IPS-20b (cell line): ENCODE results near the gene ATP6V0A4.
"Not testable (repeated sequence)": the region's sequence is repeated elsewhere in the genome, so short reads cannot be mapped to it uniquely, and the experiment has no call there.

ENCODE experiments used
- H3K27ac ChIP-seq: one replicate; pipeline ENCODE4 v1.5.1; 2013; ENCODE audit warnings: low read length
- H3K27me3 ChIP-seq: 2 replicates; pipeline ENCODE4 v1.6.1; 2013; ENCODE audit warnings: mild to moderate bottlenecking, low read length, inconsistent platforms; ENCODE audit not compliant: insufficient read depth
- H3K36me3 ChIP-seq: 2 replicates; pipeline ENCODE4 v1.6.1; 2013; ENCODE audit warnings: low read depth, mild to moderate bottlenecking, inconsistent platforms, low read length, moderate library complexity; ENCODE audit not compliant: insufficient read depth
- H3K4me1 ChIP-seq: 2 replicates; pipeline ENCODE4 v1.6.1; 2013; ENCODE audit warnings: mild to moderate bottlenecking, control low read depth, inconsistent platforms, low read length, moderate library complexity; ENCODE audit not compliant: insufficient read depth
- H3K4me3 ChIP-seq: 2 replicates; pipeline ENCODE4 v1.5.1; 2013; ENCODE audit warnings: mild to moderate bottlenecking, low read length, inconsistent platforms
- H3K9ac ChIP-seq: 2 replicates; pipeline ENCODE4 v1.6.1; 2013; ENCODE audit warnings: low read depth, mild to moderate bottlenecking, inconsistent platforms, low read length, moderate library complexity
- H3K9me3 ChIP-seq: 2 replicates; pipeline ENCODE4 v1.6.1; 2013; ENCODE audit warnings: mild to moderate bottlenecking, low read depth, low read length, inconsistent platforms; ENCODE audit not compliant: insufficient read depth

The ATP6V0A4 gene

GRCh38 chr7:138828302-138828701 is 30.3 kb upstream of the ATP6V0A4 start:
- no peak overlapping the region for H3K27ac ChIP-seq
- H3K4me1 ChIP-seq: no peaks in the 10 kb centered on the region
- no peak overlapping the region for H3K9ac ChIP-seq
- no peaks in the 10 kb centered on the region for H3K36me3 ChIP-seq
- H3K27me3 ChIP-seq: no peaks in the 10 kb centered on the region
- no peak overlapping the region for H3K4me3 ChIP-seq
- H3K9me3 ChIP-seq: no peaks in the 10 kb centered on the region

- Histone ChIP-seq H3K36me3 (no peaks in the 10 kb centered on the region), H3K9me3 (no peaks in the 10 kb centered on the region), H3K4me1 (no peaks in the 10 kb centered on the region; the same call in 1 of the 2 replicates), H3K27me3 (no peaks in the 10 kb centered on the region), H3K9ac (no peak overlapping the region), H3K4me3 (no peak overlapping the region), H3K27ac (no peak overlapping the region)
These were observed 27.2 kb upstream of the ATP6V0A4 start for GRCh38 chr7:138825049-138825721.

GRCh38 chr7:138822867-138823535 is 25.0 kb upstream of the ATP6V0A4 start:
- H3K27ac ChIP-seq: no peak overlapping the region
- H3K36me3 ChIP-seq: no peaks in the 10 kb centered on the region
- H3K9ac ChIP-seq: no peak overlapping the region
- H3K27me3 ChIP-seq: no peaks in the 10 kb centered on the region
- no peak overlapping the region for H3K4me3 ChIP-seq
- H3K9me3 ChIP-seq: no peaks in the 10 kb centered on the region
- H3K4me1 ChIP-seq: no peaks in the 10 kb centered on the region; the same call in 1 of the 2 replicates

- Histone ChIP-seq H3K27ac (no peak overlapping the region), H3K9ac (no peak overlapping the region), H3K27me3 (no peaks in the 10 kb centered on the region), H3K9me3 (no peaks in the 10 kb centered on the region), H3K36me3 (no peaks in the 10 kb centered on the region), H3K4me1 (no peaks in the 10 kb centered on the region; the same call in 1 of the 2 replicates), H3K4me3 (no peak overlapping the region)
These were observed 23.9 kb upstream of the ATP6V0A4 start for GRCh38 chr7:138821912-138822311.

- H3K4me1 ChIP-seq: no peaks in the 10 kb centered on the region; the same call in 1 of the 2 replicates
- H3K36me3 ChIP-seq: no peaks in the 10 kb centered on the region
- H3K9me3 ChIP-seq: no peaks in the 10 kb centered on the region
- H3K27me3 ChIP-seq: no peaks in the 10 kb centered on the region
- no peak overlapping the region for H3K9ac ChIP-seq
- no peak overlapping the region for H3K4me3 ChIP-seq
- H3K27ac ChIP-seq: no peak overlapping the region
These were observed 21.6 kb upstream of the ATP6V0A4 start for GRCh38 chr7:138819625-138820024.

- no peak overlapping the region for H3K27ac ChIP-seq
- no peaks in the 10 kb centered on the region for H3K9me3 ChIP-seq
- H3K4me3 ChIP-seq: no peak overlapping the region
- no peaks in the 10 kb centered on the region for H3K36me3 ChIP-seq
- no peaks in the 10 kb centered on the region; the same call in 1 of the 2 replicates for H3K4me1 ChIP-seq
- H3K9ac ChIP-seq: no peak overlapping the region
- H3K27me3 ChIP-seq: no peaks in the 10 kb centered on the region
These were observed 18.7 kb upstream of the ATP6V0A4 start for GRCh38 chr7:138816650-138817049.

GRCh38 chr7:138814816-138815332 is 16.9 kb upstream of the ATP6V0A4 start:
- Histone ChIP-seq H3K4me3 (no peak overlapping the region), H3K27ac (no peak overlapping the region), H3K36me3 (no peaks in the 10 kb centered on the region), H3K27me3 (no peaks in the 10 kb centered on the region), H3K4me1 (no peaks in the 10 kb centered on the region), H3K9me3 (no peaks in the 10 kb centered on the region), H3K9ac (no peak overlapping the region)

GRCh38 chr7:138813945-138814344 is 15.9 kb upstream of the ATP6V0A4 start:
- Histone ChIP-seq H3K9me3 (no peaks in the 10 kb centered on the region), H3K27me3 (no peaks in the 10 kb centered on the region), H3K4me3 (no peak overlapping the region), H3K9ac (no peak overlapping the region), H3K36me3 (no peaks in the 10 kb centered on the region), H3K27ac (no peak overlapping the region), H3K4me1 (no peaks in the 10 kb centered on the region)

GRCh38 chr7:138811327-138811726 is 13.3 kb upstream of the ATP6V0A4 start:
- not testable (repeated sequence) for H3K36me3 ChIP-seq, H3K9ac ChIP-seq, H3K4me3 ChIP-seq, H3K27ac ChIP-seq, H3K9me3 ChIP-seq, H3K4me1 ChIP-seq, H3K27me3 ChIP-seq

- no peaks in the 10 kb centered on the region for H3K36me3 ChIP-seq
- H3K27ac ChIP-seq: no peak overlapping the region
- H3K9ac ChIP-seq: no peak overlapping the region
- H3K4me1 ChIP-seq: no peaks in the 10 kb centered on the region
- no peak overlapping the region for H3K4me3 ChIP-seq
- no peaks in the 10 kb centered on the region for H3K27me3 ChIP-seq
- no peaks in the 10 kb centered on the region for H3K9me3 ChIP-seq
These were observed 11.3 kb upstream of the ATP6V0A4 start for GRCh38 chr7:138809346-138809745.

GRCh38 chr7:138804618-138805017 is 6.6 kb upstream of the ATP6V0A4 start:
- Histone ChIP-seq H3K27me3 (no peaks in the 10 kb centered on the region), H3K36me3 (no peaks in the 10 kb centered on the region), H3K27ac (no peak overlapping the region), H3K9me3 (no peaks in the 10 kb centered on the region), H3K9ac (no peak overlapping the region), H3K4me1 (no peaks in the 10 kb centered on the region), H3K4me3 (no peak overlapping the region)

- Histone ChIP-seq H3K27me3 (peaks cover 13% of the 10 kb centered on the region), H3K4me3 (no peak overlapping the region), H3K27ac (no peak overlapping the region), H3K4me1 (peaks cover 3% of the 10 kb centered on the region; the same call in 1 of the 2 replicates), H3K9ac (no peak overlapping the region), H3K36me3 (no peaks in the 10 kb centered on the region), H3K9me3 (no peaks in the 10 kb centered on the region)
These were observed 4.7 kb upstream of the ATP6V0A4 start for GRCh38 chr7:138802706-138803105.
